OCI-LY1 (cell line): ENCODE data around the gene SPEM3.

Source experiments
- H2AFZ ChIP-seq: fragments of 200-600 bp; sonication (generic), shearing (Covaris generic); 2 replicates; pipeline ENCODE4 v1.6.0; 2014; ENCODE audit warnings: antibody characterized with exemption, mild to moderate bottlenecking, low read length
- H3F3A ChIP-seq: fragments of 200-600 bp; sonication (generic), shearing (Covaris generic); 2 replicates; pipeline ENCODE4 v1.6.0; 2014; ENCODE audit warnings: mild to moderate bottlenecking, antibody characterized with exemption, low read length, moderate library complexity; ENCODE audit not compliant: insufficient read depth
- H3K27ac ChIP-seq: fragments of 200-600 bp; sonication (generic); 2 replicates; pipeline ENCODE4 v1.5.1; 2014; ENCODE audit warnings: low read length, mixed run types, mild to moderate bottlenecking, low read depth; ENCODE audit not compliant: poor library complexity, severe bottlenecking
- H3K27me3 ChIP-seq: fragments of 200-600 bp; sonication (generic); 2 replicates; pipeline ENCODE4 v1.6.0; 2014; ENCODE audit warnings: antibody characterized with exemption, mild to moderate bottlenecking, low read length, moderate library complexity; ENCODE audit not compliant: insufficient read depth
- H3K36me3 ChIP-seq: fragments of 200-600 bp; sonication (generic); 2 replicates; pipeline ENCODE4 v1.6.1; 2014; ENCODE audit warnings: mild to moderate bottlenecking, antibody characterized with exemption, low read length, moderate library complexity, mixed read lengths; ENCODE audit not compliant: insufficient read depth
- H3K4me1 ChIP-seq: fragments of 200-600 bp; sonication (generic); 2 replicates; pipeline ENCODE4 v1.5.1; 2014; ENCODE audit warnings: mild to moderate bottlenecking, low read length, moderate library complexity; ENCODE audit not compliant: insufficient read depth, severe bottlenecking
- H3K4me2 ChIP-seq: fragments of 200-600 bp; sonication (generic), shearing (Covaris generic); 2 replicates; pipeline ENCODE4 v1.6.1; 2014; ENCODE audit warnings: low read length
- H3K4me3 ChIP-seq: fragments of 200-600 bp; sonication (generic); 2 replicates; pipeline ENCODE4 v1.5.1; 2014; ENCODE audit warnings: low read length, low read depth, mild to moderate bottlenecking, mixed read lengths; ENCODE audit not compliant: poor library complexity, severe bottlenecking
- H3K79me2 ChIP-seq: fragments of 200-600 bp; shearing (Covaris generic); 2 replicates; pipeline ENCODE4 v1.6.1; 2016; ENCODE audit warnings: mixed run types, low read length, mixed read lengths; ENCODE audit not compliant: insufficient read depth
- H3K9ac ChIP-seq: fragments of 200-600 bp; sonication (generic), shearing (Covaris generic); 2 replicates; pipeline ENCODE4 v1.6.1; 2014; ENCODE audit warnings: mild to moderate bottlenecking, low read length, mixed read lengths
- H3K9me2 ChIP-seq: fragments of 200-600 bp; sonication (generic), shearing (Covaris generic); 2 replicates; pipeline ENCODE4 v1.6.1; 2014; ENCODE audit warnings: low read depth, mild to moderate bottlenecking, low read length, mixed read lengths
- H3K9me3 ChIP-seq: fragments of 200-600 bp; shearing (Covaris generic); 2 replicates; pipeline ENCODE4 v1.6.1; 2014; ENCODE audit warnings: low read length, mixed read lengths
- H4K20me1 ChIP-seq: fragments of 200-600 bp; sonication (generic), shearing (Covaris generic); 2 replicates; pipeline ENCODE4 v1.6.0; 2016; ENCODE audit warnings: mild to moderate bottlenecking, low read length; ENCODE audit not compliant: insufficient read depth
- EZH2 ChIP-seq: fragments of 200-600 bp; sonication (generic), shearing (Covaris generic); IDR thresholded peaks from 2 replicates; pipeline ENCODE4 v1.8.0; 2017; ENCODE audit warnings: borderline replicate concordance, mixed run types, mild to moderate bottlenecking, antibody characterized with exemption, low read length, moderate library complexity, mixed read lengths
- TF ChIP-seq, protein P1 (sequence below): fragments of 200-600 bp; sonication (generic), shearing (Covaris generic); IDR thresholded peaks from 2 replicates; pipeline ENCODE4 v1.5.1; 2017; ENCODE audit warnings: mild to moderate bottlenecking, antibody characterized with exemption, low read length, moderate library complexity, mixed read lengths

SPEM3 gene

DNA sequence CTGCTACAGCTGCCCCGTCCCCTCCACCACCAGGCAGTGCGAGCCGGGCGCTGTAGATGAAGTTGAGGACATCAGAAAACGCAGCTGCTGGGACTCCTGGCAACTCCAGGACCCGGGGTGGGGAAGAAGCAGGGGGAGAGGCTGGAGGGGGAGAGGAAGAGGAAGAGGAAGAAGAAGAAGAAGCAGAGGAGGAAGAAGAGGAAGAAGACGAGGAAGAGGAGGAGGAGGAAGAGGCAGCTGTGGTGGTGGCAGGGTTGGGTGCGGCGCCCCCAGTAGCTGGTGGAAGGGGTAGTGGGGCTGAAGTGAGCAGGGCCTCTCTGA lies 37.6 kb downstream of the SPEM3 start:
- Histone ChIP-seq H4K20me1 (no peaks in the 10 kb centered on the region), H3K9ac (no peak overlapping the region), H3K79me2 (no peaks in the 10 kb centered on the region), H3K4me3 (no peak overlapping the region), H3K4me2 (no peak overlapping the region), H3K36me3 (peaks cover 30% of the 10 kb centered on the region), H2AFZ (no peak overlapping the region), H3K9me2 (no peaks in the 10 kb centered on the region), H3K4me1 (peaks cover 20% of the 10 kb centered on the region), H3K27ac (peak overlapping the region; percentile 80), H3F3A (no peaks in the 10 kb centered on the region), H3K27me3 (no peaks in the 10 kb centered on the region), H3K9me3 (no peaks in the 10 kb centered on the region)
- TF ChIP-seq EZH2: no peak
- TF ChIP-seq, protein P1, sequence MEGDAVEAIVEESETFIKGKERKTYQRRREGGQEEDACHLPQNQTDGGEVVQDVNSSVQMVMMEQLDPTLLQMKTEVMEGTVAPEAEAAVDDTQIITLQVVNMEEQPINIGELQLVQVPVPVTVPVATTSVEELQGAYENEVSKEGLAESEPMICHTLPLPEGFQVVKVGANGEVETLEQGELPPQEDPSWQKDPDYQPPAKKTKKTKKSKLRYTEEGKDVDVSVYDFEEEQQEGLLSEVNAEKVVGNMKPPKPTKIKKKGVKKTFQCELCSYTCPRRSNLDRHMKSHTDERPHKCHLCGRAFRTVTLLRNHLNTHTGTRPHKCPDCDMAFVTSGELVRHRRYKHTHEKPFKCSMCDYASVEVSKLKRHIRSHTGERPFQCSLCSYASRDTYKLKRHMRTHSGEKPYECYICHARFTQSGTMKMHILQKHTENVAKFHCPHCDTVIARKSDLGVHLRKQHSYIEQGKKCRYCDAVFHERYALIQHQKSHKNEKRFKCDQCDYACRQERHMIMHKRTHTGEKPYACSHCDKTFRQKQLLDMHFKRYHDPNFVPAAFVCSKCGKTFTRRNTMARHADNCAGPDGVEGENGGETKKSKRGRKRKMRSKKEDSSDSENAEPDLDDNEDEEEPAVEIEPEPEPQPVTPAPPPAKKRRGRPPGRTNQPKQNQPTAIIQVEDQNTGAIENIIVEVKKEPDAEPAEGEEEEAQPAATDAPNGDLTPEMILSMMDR: no peak

DNA sequence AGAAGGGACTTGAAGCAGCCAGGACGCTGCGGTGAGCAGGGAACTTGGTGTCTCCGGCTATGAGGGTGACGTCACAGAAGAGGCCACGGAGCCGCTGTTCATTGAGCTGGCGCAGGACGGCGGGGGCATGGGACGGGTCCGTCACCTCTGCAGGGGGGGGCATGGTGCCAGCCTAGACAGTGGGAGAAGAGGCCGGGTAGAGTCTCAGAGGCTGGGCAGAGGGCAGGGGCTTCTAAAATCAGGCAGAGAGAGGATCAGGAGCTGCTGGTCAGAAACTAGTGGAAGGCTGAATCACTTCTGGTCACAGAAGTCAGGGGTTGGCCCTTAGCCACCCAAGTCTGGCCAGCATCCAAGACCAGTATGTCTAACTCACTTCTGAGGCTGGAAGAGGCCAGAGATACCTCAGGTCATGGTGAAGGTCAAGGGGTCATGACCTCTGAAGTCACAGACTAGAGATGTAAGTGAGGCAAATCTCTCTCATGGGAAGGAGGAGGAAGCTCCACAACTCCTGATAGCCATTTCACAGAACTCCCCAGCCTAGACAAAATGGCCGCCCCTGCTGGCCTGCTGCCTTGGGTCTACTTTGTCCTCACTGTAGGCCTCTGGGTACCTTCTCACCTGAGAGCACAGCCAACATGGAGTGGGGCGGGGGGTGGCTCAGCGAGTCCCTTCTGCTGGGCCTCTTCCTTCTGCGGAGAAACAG lies 38.1 kb downstream of the SPEM3 start:
- Histone ChIP-seq H3K4me3 (no peak overlapping the region), H3K27ac (peak overlapping the region; percentile 80), H3K4me2 (peak overlapping the region; percentile 12; the same call in 1 of the 2 replicates), H3K36me3 (peaks cover 25% of the 10 kb centered on the region), H2AFZ (no peak overlapping the region), H3K27me3 (no peaks in the 10 kb centered on the region), H3K9me3 (no peaks in the 10 kb centered on the region), H3K9ac (no peak overlapping the region; the same call in 1 of the 2 replicates), H4K20me1 (no peaks in the 10 kb centered on the region), H3K4me1 (peaks cover 20% of the 10 kb centered on the region), H3K79me2 (no peaks in the 10 kb centered on the region), H3K9me2 (no peaks in the 10 kb centered on the region), H3F3A (no peaks in the 10 kb centered on the region)
- TF ChIP-seq, protein P1: no peak
- TF ChIP-seq EZH2: no peak

DNA sequence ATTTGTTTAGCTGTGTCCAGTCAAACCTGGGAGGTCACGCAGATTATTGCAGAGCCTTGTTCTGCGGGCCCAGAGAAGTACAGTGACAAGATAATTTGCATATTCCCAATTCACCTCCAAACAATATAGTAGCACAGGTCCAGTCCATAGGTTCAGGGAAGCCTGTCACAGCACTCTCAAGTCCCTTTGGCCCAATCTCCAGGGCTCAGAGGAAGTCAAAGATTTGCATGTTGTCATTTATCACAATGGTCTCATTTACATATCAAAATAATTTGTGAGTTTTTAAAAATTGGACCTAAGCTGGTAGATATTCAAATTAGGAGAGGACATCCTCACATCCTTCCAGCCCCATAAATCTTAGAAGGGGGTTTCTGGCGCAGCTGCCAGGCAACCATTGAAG lies 38.8 kb downstream of the SPEM3 start:
- H2AFZ ChIP-seq: no peak overlapping the region
- no peak overlapping the region; the same call in 1 of the 2 replicates for H3K9ac ChIP-seq
- no peaks in the 10 kb centered on the region for H3K9me2 ChIP-seq
- TF ChIP-seq EZH2: no peak
- TF ChIP-seq, protein P1: no peak
- no peaks in the 10 kb centered on the region for H3K9me3 ChIP-seq
- no peaks in the 10 kb centered on the region for H3F3A ChIP-seq
- H3K4me3 ChIP-seq: no peak overlapping the region
- peak overlapping the region; percentile 80 for H3K27ac ChIP-seq
- peaks cover 20% of the 10 kb centered on the region for H3K4me1 ChIP-seq
- H3K79me2 ChIP-seq: no peaks in the 10 kb centered on the region
- H4K20me1 ChIP-seq: no peaks in the 10 kb centered on the region
- H3K36me3 ChIP-seq: peaks cover 24% of the 10 kb centered on the region
- no peaks in the 10 kb centered on the region for H3K27me3 ChIP-seq
- H3K4me2 ChIP-seq: peak overlapping the region; percentile 12; the same call in 1 of the 2 replicates
